ENCODE data around the gene NAA15.

DNA sequence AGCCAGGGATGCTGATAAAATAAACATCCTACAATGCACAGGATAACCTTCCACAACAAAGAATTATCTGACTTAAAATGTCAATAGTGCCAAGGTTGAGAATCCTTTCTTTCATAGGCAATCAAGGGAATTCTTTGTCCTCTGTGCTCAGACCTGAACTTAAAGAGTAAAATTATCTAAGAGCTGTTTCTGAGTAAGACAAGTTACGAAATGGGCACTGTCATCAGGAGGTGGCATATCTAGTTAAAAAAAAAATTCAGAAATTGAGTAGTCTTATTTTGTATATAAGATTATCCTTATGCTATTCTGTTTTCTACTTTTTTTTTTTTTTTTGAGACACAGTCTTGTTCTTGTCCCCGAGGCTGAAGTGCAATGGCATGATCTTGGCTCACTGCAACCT is 149.3 kb downstream of the NAA15 start:
- TF ChIP-seq, protein P1, sequence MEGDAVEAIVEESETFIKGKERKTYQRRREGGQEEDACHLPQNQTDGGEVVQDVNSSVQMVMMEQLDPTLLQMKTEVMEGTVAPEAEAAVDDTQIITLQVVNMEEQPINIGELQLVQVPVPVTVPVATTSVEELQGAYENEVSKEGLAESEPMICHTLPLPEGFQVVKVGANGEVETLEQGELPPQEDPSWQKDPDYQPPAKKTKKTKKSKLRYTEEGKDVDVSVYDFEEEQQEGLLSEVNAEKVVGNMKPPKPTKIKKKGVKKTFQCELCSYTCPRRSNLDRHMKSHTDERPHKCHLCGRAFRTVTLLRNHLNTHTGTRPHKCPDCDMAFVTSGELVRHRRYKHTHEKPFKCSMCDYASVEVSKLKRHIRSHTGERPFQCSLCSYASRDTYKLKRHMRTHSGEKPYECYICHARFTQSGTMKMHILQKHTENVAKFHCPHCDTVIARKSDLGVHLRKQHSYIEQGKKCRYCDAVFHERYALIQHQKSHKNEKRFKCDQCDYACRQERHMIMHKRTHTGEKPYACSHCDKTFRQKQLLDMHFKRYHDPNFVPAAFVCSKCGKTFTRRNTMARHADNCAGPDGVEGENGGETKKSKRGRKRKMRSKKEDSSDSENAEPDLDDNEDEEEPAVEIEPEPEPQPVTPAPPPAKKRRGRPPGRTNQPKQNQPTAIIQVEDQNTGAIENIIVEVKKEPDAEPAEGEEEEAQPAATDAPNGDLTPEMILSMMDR (IDR thresholded peaks at IDR 0.05; ENCODE audit: low read length) = no peak
- TF ChIP-seq EZH2 (IDR thresholded peaks at IDR 0.05; ENCODE audit: borderline replicate concordance, low read length) = no peak

Measured in OCI-LY1 (cell line).